ENCODE results near the gene RHBDD1.

RHBDD1 gene

DNA sequence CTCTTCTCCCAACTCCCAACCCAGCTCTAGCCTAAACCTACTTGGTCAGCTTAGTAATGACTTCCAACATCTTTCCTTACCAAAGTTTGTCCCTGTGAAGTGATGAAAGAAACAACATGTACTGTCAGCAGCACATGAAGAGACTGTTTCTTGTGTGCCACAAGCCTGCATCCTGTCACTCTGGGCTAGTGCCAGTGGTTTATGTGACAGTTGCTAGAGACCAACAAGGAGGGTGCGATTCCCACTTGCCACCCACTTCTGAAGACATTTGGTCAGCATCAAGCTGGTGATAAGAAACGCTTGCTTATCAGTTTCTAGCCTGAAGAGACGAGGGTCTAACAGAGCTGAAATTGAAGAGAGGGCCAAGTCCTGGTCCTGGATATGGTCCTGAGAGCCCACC is 195.5 kb downstream of the RHBDD1 start:
- DNase-seq (ENCODE audit: low read depth in 2 of 2): no peak

DNA sequence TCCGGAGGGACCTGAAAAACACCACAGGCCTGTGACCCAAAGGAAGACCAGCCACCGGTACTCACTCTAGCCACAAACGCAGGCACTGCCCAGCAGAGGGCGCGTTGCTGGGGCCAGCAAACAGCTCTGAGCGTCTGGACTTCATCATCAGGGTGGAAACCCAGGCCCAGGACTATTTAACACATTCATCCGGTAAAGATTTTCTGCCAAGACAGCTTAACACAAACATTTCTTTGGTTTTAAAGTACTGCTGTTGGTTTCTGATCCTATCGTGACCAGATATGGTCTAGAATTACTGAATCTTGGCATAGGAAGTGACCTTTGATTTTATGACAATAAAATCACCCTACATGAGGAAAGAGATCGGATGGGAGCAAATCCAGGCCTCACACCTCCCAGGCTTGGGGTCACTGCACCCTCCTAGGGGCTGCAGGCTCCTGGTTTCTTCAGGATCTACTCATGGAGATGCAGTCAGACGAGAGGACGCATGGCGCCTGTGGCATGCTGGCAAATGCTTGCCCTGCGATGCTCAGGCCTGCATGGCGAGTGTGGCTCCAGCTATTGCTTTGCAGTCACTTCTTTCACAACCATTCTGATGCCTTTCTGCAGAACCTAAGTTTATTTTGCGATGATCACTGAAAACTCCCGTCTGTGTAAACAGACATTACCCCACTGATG is 197.8 kb downstream of the RHBDD1 start:
- DNase-seq (ENCODE audit: low read depth in 2 of 2): peak; percentile 4 to 5

DNA sequence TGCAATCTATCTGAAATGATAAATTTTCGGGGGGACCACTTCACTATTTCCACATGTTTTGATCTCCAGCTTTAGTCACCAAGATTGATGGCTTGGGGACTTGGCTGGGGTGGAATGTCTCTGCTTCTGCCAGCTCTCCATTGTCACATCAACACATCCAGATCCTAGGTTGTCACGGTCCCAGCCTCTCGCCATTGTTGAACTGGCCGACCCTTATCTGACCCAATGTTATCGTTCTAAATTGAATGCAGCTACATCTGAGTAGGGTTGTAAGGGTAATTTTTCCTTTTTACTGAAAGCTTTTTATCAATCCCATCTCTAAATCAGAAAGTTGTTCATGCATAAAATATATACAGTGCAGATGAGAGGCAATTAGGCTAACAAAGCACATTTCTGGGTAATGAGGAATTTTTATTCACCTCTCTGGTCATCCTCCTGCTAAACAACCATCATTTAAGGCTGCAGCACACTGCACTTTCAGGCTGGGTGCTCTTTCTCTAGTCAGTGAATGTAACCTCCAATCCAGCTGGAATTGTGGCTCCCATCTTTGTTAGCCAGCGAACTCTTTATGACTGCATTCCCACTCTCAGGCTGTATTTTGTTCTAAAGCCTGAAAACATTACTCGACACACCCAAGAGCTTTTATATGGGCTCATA is 200.0 kb downstream of the RHBDD1 start:
- DNase-seq (ENCODE audit: low read depth in 2 of 2): no peak

DNA sequence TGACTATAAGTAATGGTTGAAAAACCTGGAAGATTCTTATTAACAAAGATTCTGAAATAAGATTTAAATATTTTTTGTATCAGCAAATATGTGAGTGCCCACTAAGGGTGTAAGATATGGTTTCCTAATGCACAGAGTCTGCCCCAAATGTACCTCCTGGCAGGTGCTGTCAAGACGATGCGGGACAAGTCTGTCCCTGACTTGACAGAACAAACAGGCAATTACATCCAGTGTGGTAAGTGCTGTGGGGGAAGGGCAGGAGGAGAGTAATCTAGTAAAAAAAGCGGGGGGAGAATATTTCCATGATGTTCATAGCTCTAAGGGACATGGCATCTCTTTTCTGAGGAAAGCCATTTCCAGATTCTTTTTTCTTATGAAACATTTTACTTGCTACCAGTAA is 200.7 kb downstream of the RHBDD1 start:
- no peak for DNase-seq (ENCODE audit: low read depth in 2 of 2)

DNA sequence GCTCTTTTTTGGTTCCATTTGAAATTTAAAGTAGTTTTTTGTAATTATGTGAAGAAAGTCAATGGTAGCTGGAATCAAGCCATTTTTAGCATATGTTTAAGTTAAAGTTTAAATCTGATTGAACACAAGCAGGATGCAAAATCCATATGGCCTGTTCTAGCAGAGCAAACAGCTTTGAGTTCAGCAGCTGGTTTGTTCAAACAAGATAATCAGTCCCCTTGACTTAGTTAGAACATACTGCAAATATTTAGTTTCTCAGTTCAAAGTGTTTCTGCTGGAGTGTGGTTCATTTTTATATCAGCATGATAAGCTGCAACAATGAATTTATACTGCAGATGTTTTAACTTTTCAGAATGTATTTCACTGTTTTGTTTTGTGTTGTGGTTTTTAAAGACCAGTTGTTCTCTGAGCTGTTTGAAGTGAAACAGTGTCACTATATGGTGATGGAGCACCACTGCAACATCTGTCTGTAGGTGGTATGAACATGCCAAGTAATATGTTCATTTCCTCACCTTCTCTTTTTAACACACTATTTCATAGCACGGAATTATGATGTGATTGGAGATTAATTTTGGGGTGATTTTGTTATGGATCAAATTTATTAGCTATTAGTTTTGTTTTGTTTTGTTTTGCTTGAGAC is 202.8 kb downstream of the RHBDD1 start:
- DNase-seq (ENCODE audit: low read depth in 2 of 2): no peak

DNA sequence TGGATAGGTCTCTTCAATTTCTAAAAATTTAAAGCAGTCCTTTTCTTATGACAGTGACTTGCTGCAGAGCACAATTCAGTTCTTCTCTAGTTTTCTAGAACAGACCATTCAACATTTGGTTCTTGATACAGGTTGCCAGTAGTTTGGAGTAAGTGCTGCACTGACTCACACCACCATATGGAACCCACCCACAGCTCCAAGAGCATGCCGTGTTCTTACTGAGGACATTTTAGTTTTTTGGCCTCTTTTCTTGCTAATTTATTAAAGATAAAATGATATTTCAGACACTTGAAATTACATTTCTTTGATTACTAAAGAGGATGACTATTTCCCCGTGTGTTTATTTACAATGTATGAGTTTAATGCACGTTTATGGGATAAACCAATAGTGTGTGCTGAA is 208.1 kb downstream of the RHBDD1 start:
- no peak for DNase-seq (ENCODE audit: low read depth in 2 of 2)

All from fibroblast of skin of left quadriceps (primary cell).